Fibroblast of lung (primary cell): ENCODE data around the gene ALG12. TPM values are rescaled to one million over a fixed set of nuclear protein-coding genes. Genes with fewer than 3 reads are reported as not detected.

Source experiments
- DNase-seq, 2 donors: peaks; one replicate each; pipeline versions ENCODE4 v3.0.0 to v3.0.0-alpha.2; 2010; ENCODE audit warnings: low read depth in 2 of 2
- H2AFZ ChIP-seq: 2 replicates; pipeline ENCODE4 v1.5.1; 2012; ENCODE audit warnings: low read length, control low read depth, inconsistent platforms
- H3K27ac ChIP-seq: 2 replicates; pipeline ENCODE4 v1.5.1; 2011; ENCODE audit warnings: low read length, control low read depth; ENCODE audit not compliant: insufficient read depth
- H3K27me3 ChIP-seq: 2 replicates; pipeline ENCODE4 v1.5.1; 2011; ENCODE audit warnings: mild to moderate bottlenecking, low read length; ENCODE audit not compliant: control insufficient read depth, insufficient read depth
- H3K36me3 ChIP-seq: 2 replicates; pipeline ENCODE4 v1.5.1; 2011; ENCODE audit warnings: low read length; ENCODE audit not compliant: control insufficient read depth, insufficient read depth
- H3K4me1 ChIP-seq: 2 replicates; pipeline ENCODE4 v1.5.1; 2011; ENCODE audit warnings: low read length; ENCODE audit not compliant: control insufficient read depth, insufficient read depth; ENCODE audit errors: extremely low read depth
- H3K4me2 ChIP-seq: 2 replicates; pipeline ENCODE4 v1.5.1; 2011; ENCODE audit warnings: low read length, control low read depth; ENCODE audit not compliant: insufficient read depth; ENCODE audit errors: extremely low read depth
- H3K4me3 ChIP-seq, 4 experiments: fragments of 200-600 bp in 1 of 4; sonication (generic) in 1 of 4; replicated peaks in 1 of 4; 2 replicates each; pipeline ENCODE4 v1.5.1; 2011 to 2016; ENCODE audit warnings: low read length in 4 of 4, low read depth in 3 of 4, mild to moderate bottlenecking in 3 of 4, control low read depth in 2 of 4, inconsistent platforms in 1 of 4, mixed read lengths in 1 of 4; ENCODE audit not compliant: insufficient read depth in 1 of 4; ENCODE audit errors: control extremely low read depth in 1 of 4
- H3K79me2 ChIP-seq: 2 replicates; pipeline ENCODE4 v1.5.1; 2012; ENCODE audit warnings: mild to moderate bottlenecking, low read length, inconsistent platforms; ENCODE audit not compliant: control insufficient read depth, insufficient read depth
- H3K9ac ChIP-seq: 2 replicates; pipeline ENCODE4 v1.5.1; 2011; ENCODE audit warnings: mild to moderate bottlenecking, low read length, control low read depth; ENCODE audit not compliant: insufficient read depth
- H3K9me3 ChIP-seq: 2 replicates; pipeline ENCODE4 v1.5.1; 2012; ENCODE audit warnings: low read depth, low read length; ENCODE audit not compliant: control insufficient read depth, insufficient read depth
- H4K20me1 ChIP-seq: 2 replicates; pipeline ENCODE4 v1.5.1; 2011; ENCODE audit warnings: low read length; ENCODE audit not compliant: control insufficient read depth, insufficient read depth; ENCODE audit errors: extremely low read depth
- EZH2 ChIP-seq: IDR thresholded peaks from 2 replicates; pipeline ENCODE4 v1.5.1; 2012; ENCODE audit warnings: low read length, control low read depth, mild to moderate bottlenecking; ENCODE audit errors: missing control alignments
- polyA plus RNA-seq, 2 donors: library from polyadenylated mRNA; depleted of rRNA in 1 of 2; stranded (reverse) in 1 of 2; unstranded in 1 of 2; fragments of >200 nt; gene quantifications; 2 replicates each; pipeline ENCODE4 v1.2.1, GENCODE V29; 2011 to 2012; ENCODE audit warnings: missing spikeins in 1 of 2
- total RNA-seq: library from RNA; depleted of rRNA; stranded (reverse); fragments of >200 nt; gene quantifications from 2 replicates; pipeline ENCODE4 v1.2.1, GENCODE V29; 2014
- TF ChIP-seq, protein P1 (sequence below), 2 donors: IDR thresholded peaks in 1 of 2; conservative IDR thresholded peaks in 1 of 2; 1 replicate in 1 of 2; 2 replicates in 1 of 2; pipeline ENCODE4 v1.5.1; 2011 to 2012; ENCODE audit warnings: low read length in 2 of 2, control low read depth in 1 of 2, inconsistent platforms in 1 of 2, low read depth in 1 of 2, mild to moderate bottlenecking in 1 of 2

The ALG12 gene
- total and polyA plus RNA-seq, 2 donors (not counting 1 experiment from before 2014, with no cell fraction given): 9.6 to 19.0 TPM

DNA sequence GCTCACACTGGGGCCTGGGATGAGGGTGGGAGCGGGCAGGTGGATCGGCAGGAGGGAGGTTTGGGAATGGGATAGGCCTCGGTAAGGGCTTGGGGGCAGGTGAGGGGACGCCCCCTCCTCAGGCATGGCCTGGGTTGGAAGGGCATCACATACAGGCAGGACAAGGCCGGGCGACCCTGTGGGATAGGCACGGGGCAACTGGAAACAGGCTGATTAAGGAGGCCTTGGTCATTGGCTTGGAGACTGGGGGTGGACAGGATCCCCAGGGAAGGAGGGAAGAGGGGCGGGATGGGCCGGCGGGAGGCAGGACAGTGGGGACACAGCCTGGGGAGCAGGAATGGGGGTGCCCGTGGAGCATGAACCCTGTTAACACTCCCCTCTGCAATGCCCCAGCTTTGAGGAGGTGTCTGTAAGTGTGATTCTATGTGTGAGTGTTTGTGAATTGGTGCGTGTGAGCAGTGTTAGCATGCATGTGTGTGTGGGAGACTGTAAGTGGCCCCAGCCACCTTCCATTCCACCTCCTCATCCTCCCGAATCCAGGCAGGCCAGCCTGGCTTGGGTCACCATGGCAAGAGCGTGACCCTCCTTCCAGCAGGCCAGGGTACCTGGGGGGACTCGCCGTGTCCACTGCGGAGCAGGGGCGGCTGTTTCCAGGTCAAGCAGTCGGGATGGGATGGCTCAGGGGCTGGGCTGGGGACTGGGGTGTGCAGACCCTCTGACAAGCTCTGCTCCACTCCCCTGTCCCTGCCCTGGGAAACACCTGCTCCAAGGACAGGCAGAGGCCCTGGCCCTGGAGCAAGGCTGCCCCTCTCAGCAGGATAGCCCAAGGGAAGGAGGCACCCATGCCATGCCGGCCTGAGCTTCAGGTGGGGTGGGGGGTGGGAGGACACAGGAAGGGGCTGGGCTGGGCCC lies 38.9 kb upstream of the ALG12 start:
- Histone ChIP-seq H2AFZ (no peak overlapping the region), H4K20me1 (no peaks in the 10 kb centered on the region), H3K4me1 (peaks cover 11% of the 10 kb centered on the region), H3K27ac (no peak overlapping the region), H3K9me3 (no peaks in the 10 kb centered on the region), H3K4me2 (no peak overlapping the region), H3K4me3 (no peak overlapping the region), H3K27me3 (no peaks in the 10 kb centered on the region), H3K36me3 (peaks cover 5% of the 10 kb centered on the region), H3K79me2 (peaks cover 13% of the 10 kb centered on the region), H3K9ac (no peak overlapping the region)
- no peak for DNase-seq
- TF ChIP-seq, protein P1, sequence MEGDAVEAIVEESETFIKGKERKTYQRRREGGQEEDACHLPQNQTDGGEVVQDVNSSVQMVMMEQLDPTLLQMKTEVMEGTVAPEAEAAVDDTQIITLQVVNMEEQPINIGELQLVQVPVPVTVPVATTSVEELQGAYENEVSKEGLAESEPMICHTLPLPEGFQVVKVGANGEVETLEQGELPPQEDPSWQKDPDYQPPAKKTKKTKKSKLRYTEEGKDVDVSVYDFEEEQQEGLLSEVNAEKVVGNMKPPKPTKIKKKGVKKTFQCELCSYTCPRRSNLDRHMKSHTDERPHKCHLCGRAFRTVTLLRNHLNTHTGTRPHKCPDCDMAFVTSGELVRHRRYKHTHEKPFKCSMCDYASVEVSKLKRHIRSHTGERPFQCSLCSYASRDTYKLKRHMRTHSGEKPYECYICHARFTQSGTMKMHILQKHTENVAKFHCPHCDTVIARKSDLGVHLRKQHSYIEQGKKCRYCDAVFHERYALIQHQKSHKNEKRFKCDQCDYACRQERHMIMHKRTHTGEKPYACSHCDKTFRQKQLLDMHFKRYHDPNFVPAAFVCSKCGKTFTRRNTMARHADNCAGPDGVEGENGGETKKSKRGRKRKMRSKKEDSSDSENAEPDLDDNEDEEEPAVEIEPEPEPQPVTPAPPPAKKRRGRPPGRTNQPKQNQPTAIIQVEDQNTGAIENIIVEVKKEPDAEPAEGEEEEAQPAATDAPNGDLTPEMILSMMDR (conservative IDR thresholded peaks at IDR 0.05 in 1 of 2, IDR thresholded peaks at IDR 0.05 in 1 of 2; ENCODE audit: low read depth in 1 of 2, low read length in 2 of 2): no peak
- TF ChIP-seq EZH2: no peak

DNA sequence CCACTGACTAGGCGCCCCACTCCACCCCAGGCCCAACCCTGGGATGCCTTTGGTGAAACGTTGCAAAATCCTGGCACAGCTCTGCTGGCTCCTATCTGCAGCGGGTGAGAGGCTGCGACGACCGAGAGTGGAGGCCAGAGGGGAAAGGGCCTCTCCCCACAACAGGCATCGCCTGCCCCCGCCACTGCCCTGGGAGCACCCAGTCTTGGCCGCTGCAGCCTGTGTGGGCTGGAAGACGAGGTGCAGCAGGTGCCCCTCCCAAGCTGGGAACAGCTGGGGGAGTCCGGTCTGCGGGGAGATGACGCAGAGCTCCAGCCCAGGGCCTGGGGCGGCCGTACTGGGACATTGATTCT lies 38.2 kb upstream of the ALG12 start:
- Histone ChIP-seq H2AFZ (no peak overlapping the region), H3K4me3 (no peak overlapping the region), H3K9ac (no peak overlapping the region), H4K20me1 (no peaks in the 10 kb centered on the region), H3K36me3 (no peaks in the 10 kb centered on the region), H3K4me2 (no peak overlapping the region), H3K9me3 (no peaks in the 10 kb centered on the region), H3K27ac (no peak overlapping the region), H3K79me2 (peaks cover 7% of the 10 kb centered on the region), H3K27me3 (no peaks in the 10 kb centered on the region), H3K4me1 (peaks cover 19% of the 10 kb centered on the region)
- no peak for TF ChIP-seq EZH2
- TF ChIP-seq, protein P1 (conservative IDR thresholded peaks at IDR 0.05 in 1 of 2, IDR thresholded peaks at IDR 0.05 in 1 of 2; ENCODE audit: low read depth in 1 of 2, low read length in 2 of 2): no peak
- no peak for DNase-seq

DNA sequence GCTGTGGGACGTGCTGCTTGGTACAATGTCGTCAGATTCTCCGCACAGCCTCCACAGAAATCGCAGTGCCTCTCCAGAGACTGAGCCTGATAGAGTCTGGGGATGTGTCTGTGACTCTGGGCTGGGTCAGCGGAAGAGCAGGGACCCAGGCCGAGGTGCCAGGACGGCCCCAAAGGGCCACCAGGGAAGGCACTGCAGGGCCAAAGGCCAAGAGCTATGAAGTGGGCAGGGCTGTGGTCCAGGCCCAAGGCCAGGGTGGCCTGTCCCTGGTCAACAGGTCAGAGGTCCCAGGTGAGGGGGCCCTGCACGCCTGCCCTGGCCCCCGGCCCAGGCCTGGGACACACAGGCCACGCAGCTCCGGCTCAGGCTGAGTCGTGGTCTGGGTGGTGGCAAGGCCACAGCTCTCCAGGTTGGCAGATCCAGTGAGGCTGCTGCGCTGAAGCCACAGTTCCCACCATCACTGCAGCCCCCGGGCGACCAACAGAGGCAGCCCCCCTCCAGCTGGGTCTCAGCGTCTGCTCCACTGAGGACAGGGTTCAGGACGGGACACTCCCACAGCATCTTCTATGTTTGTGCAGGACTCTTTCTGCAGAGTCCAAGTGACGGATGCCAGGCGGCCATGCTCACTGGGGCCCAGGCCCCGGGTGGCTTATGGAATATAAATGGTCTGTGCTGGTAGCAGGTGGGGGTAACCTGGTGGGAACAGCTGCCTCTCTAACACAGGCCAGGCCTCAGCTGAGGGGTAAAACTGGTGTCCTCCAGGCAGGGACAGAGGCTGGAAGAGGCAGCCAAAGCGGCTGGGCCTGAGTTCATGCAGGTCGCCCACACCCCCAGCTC lies 37.6 kb upstream of the ALG12 start:
- H3K4me1 ChIP-seq: peaks cover 19% of the 10 kb centered on the region
- no peaks in the 10 kb centered on the region for H3K9me3 ChIP-seq
- no peaks in the 10 kb centered on the region for H4K20me1 ChIP-seq
- H3K9ac ChIP-seq: no peak overlapping the region
- TF ChIP-seq, protein P1 (conservative IDR thresholded peaks at IDR 0.05 in 1 of 2, IDR thresholded peaks at IDR 0.05 in 1 of 2; ENCODE audit: low read depth in 1 of 2, low read length in 2 of 2): no peak
- TF ChIP-seq EZH2: no peak
- DNase-seq: no peak
- H3K36me3 ChIP-seq: no peaks in the 10 kb centered on the region
- peaks cover 1% of the 10 kb centered on the region for H3K79me2 ChIP-seq
- no peak overlapping the region for H3K4me2 ChIP-seq
- H3K27me3 ChIP-seq: no peaks in the 10 kb centered on the region
- no peak overlapping the region for H2AFZ ChIP-seq
- no peak overlapping the region for H3K4me3 ChIP-seq
- H3K27ac ChIP-seq: no peak overlapping the region
